ENCODE results near the gene UMAD1.

The UMAD1 gene

DNA sequence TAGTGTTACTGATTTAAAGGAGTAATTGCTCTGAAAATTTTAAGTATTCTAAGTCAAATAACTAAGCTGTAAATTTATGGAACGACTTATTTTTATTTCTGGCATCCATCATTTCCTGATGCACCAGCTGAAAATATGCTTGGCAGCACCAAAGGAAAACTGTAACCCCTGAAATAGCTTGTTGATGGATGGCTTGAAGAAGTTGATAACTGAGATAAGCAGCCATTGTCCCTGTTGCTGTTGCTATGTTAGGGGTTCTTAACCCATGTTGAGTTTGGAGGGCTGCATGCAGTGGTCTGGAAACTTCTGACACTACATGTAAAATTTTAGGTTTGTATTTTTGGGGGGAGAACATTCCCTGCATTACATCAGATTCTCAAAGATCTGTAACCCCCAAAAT is 47.2 kb downstream of the UMAD1 start:
- no peak for DNase-seq (ENCODE audit: low read depth)
- H3K4me3 ChIP-seq (ENCODE audit: low read depth, low read length), result no peak overlapping the region
- TF ChIP-seq, protein P1, sequence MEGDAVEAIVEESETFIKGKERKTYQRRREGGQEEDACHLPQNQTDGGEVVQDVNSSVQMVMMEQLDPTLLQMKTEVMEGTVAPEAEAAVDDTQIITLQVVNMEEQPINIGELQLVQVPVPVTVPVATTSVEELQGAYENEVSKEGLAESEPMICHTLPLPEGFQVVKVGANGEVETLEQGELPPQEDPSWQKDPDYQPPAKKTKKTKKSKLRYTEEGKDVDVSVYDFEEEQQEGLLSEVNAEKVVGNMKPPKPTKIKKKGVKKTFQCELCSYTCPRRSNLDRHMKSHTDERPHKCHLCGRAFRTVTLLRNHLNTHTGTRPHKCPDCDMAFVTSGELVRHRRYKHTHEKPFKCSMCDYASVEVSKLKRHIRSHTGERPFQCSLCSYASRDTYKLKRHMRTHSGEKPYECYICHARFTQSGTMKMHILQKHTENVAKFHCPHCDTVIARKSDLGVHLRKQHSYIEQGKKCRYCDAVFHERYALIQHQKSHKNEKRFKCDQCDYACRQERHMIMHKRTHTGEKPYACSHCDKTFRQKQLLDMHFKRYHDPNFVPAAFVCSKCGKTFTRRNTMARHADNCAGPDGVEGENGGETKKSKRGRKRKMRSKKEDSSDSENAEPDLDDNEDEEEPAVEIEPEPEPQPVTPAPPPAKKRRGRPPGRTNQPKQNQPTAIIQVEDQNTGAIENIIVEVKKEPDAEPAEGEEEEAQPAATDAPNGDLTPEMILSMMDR (IDR thresholded peaks at IDR 0.05; ENCODE audit: control insufficient read depth, extremely low read depth, insufficient read depth), result no peak

DNA sequence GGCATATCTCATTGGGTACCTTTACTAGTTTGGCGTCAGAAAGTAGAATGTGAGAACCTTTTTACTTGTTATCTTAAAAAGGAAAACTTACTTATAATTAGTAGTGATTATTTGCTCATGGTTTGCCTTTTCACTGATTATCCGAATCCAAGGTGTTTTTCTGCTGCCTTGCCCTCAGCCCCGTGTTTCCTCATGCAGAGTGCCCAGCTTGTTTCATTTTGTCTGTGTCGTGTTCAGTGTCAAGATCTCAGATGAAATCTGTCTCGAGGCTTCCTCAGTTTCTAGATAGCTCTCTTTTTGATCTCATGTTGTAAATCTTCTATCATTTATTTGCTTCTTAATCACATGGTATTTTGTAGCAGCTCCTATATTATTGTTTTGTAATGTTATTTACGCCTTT is 47.8 kb downstream of the UMAD1 start:
- no peak for DNase-seq (ENCODE audit: low read depth)
- TF ChIP-seq, protein P1 (IDR thresholded peaks at IDR 0.05; ENCODE audit: control insufficient read depth, extremely low read depth, insufficient read depth), result no peak
- no peak overlapping the region for H3K4me3 ChIP-seq (ENCODE audit: low read depth, low read length)

DNA sequence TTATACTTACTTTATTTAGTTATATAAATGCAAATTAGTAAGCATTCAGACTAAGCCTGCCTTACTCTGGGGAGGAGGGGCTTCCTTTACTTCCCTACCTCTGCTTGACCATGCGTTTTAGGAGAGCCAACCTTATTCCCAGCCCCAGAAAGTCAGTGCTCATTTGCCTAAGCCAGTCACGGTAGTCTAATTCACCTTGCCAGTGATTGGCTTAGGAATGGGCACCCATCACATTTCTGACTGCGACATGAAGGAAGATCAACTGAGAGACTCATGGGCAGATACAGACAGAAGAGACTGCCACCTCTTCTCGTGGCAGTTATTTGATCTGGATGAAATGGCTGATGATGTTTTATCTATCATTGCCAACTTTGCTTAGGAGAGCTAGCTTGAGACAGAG is 48.4 kb downstream of the UMAD1 start:
- TF ChIP-seq, protein P1 (IDR thresholded peaks at IDR 0.05; ENCODE audit: control insufficient read depth, extremely low read depth, insufficient read depth), result no peak
- DNase-seq (ENCODE audit: low read depth), result no peak
- no peak overlapping the region for H3K4me3 ChIP-seq (ENCODE audit: low read depth, low read length)

DNA sequence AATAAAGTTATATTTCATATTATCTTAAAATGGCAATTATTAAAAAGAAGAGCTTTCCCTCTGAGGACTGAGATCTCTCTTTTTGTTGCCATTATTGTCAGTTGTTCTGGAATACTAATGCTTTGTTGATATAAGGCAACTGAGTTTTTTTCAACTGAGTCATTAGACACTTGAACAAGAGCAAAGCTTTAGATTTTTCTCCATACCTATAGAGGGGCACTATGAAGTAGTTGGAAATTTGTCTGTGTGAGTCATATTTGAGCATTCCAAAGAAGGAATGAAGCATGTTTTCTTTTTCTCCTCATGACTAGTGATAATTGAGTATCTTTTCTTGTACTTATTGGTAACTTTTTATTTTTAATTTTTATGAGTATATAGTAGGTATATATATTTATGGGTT is 53.3 kb downstream of the UMAD1 start:
- DNase-seq (ENCODE audit: low read depth), result no peak

DNA sequence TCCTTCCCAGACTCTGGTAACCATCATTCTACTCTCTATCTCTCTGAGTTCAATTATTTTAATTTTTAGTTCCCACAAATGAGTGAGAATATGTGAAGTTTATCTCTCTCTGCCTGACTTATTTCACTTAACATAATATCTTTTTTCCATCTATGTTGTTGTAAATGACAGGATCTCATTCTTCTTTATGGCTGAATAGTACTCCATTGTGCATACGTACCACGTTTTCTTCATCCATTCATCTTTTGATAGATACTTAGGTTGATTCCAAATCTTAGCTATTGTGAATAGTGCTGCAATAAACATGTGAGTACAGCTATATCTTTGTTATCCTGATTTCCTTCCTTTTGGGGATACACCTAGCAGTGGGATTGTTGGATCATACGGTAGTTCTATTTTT is 54.0 kb downstream of the UMAD1 start:
- no peak overlapping the region for H3K4me3 ChIP-seq (ENCODE audit: low read depth, low read length)
- no peak for DNase-seq (ENCODE audit: low read depth)
- TF ChIP-seq, protein P1 (IDR thresholded peaks at IDR 0.05; ENCODE audit: control insufficient read depth, extremely low read depth, insufficient read depth), result no peak

More for the DNA sequence above, 53.3 kb downstream of the UMAD1 start:
- TF ChIP-seq, protein P1 (IDR thresholded peaks at IDR 0.05; ENCODE audit: control insufficient read depth, extremely low read depth, insufficient read depth), result no peak
- H3K4me3 ChIP-seq (ENCODE audit: low read depth, low read length), result no peak overlapping the region

DNA sequence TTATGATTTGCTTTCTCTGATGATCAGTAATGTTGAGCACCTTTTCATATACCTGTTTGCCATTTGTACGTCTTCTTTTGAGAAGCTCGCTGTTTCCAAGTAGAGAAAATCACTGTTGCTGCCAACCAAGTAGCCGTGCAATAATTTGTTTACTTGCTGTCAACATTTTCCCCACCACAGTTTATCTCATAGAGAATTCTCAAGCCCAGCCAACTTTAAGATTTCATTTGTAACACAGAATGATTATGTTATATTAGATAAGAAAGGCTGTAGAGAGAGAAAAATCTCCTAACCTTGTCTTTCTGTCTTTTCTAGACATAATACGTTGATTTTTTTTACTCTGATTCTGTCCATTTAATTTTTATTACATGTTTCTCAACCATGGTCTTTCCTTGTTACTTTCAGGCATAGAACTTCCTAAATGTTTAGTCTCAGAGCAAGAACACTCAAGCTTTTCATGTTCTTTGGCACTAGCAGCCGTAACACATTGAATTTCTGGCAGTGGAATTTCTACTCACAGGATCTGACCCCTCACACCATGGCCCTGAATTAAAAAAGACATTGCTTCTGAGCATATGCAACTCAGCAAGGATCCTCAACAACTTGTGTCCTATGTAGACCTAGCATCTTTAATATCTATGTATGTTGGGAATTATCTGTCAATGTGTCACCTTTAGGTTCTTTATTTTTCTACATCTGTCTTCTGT is 54.7 kb downstream of the UMAD1 start:
- no peak overlapping the region for H3K4me3 ChIP-seq (ENCODE audit: low read depth, low read length)
- no peak for DNase-seq (ENCODE audit: low read depth)
- TF ChIP-seq, protein P1 (IDR thresholded peaks at IDR 0.05; ENCODE audit: control insufficient read depth, extremely low read depth, insufficient read depth), result no peak

Data from LNCaP clone FGC (cell line).